GM12878 (cell line): Measurements from ENCODE around the gene CARS2. TPM values are rescaled to one million over a fixed set of nuclear protein-coding genes. Genes with fewer than 3 reads are reported as not detected.

Experiments
- BCL3 ChIP-seq: IDR thresholded peaks from 2 replicates; pipeline ENCODE4 v1.6.1; 2011; ENCODE audit warnings: borderline replicate concordance, low read depth, mild to moderate bottlenecking, moderate library complexity, low read length; ENCODE audit not compliant: insufficient read depth, poor library complexity, severe bottlenecking
- FOXM1 ChIP-seq: IDR thresholded peaks from 2 replicates; pipeline ENCODE4 v1.6.1; 2012; ENCODE audit warnings: low read depth, mild to moderate bottlenecking, inconsistent platforms, low read length, moderate library complexity
- IKZF2 ChIP-seq, 2 experiments: fragments of 450-650 bp; IDR thresholded peaks; 2 replicates each; pipeline ENCODE4 v1.6.1; 2017; ENCODE audit warnings: mild to moderate bottlenecking in 2 of 2, moderate library complexity in 2 of 2
- IRF3 ChIP-seq: fragments of 450-650 bp; IDR thresholded peaks from 2 replicates; pipeline ENCODE4 v1.6.1; 2014; ENCODE audit warnings: mild to moderate bottlenecking
- KDM1A ChIP-seq: fragments of 200-600 bp; sonication (generic); IDR thresholded peaks from 2 replicates; pipeline ENCODE4 v1.6.1; 2016; ENCODE audit warnings: borderline replicate concordance
- MEF2A ChIP-seq: IDR thresholded peaks from 2 replicates; pipeline ENCODE4 v1.6.1; 2011; ENCODE audit warnings: low read depth, mild to moderate bottlenecking, low read length, moderate library complexity; ENCODE audit not compliant: insufficient read depth
- PAX5 ChIP-seq: IDR thresholded peaks from 2 replicates; pipeline ENCODE4 v1.6.1; 2011; ENCODE audit warnings: low read depth, low read length, borderline replicate concordance
- RB1 ChIP-seq: fragments of 450-650 bp; formaldehyde crosslinking; IDR thresholded peaks from 2 replicates; pipeline ENCODE4 v1.6.1; 2017; ENCODE audit warnings: mild to moderate bottlenecking, borderline replicate concordance
- REST ChIP-seq: IDR thresholded peaks from 2 replicates; pipeline ENCODE4 v1.6.1; 2012; ENCODE audit warnings: mild to moderate bottlenecking, low read depth, low read length
- RUNX3 ChIP-seq: IDR thresholded peaks from 2 replicates; pipeline ENCODE4 v1.6.1; 2012; ENCODE audit warnings: low read length, inconsistent platforms
- SKIL ChIP-seq: fragments of 450-650 bp; IDR thresholded peaks from 2 replicates; pipeline ENCODE4 v1.6.1; 2017; ENCODE audit warnings: mild to moderate bottlenecking, low read depth, inconsistent platforms; ENCODE audit not compliant: poor library complexity, severe bottlenecking
- SUZ12 ChIP-seq: fragments of 200-600 bp; sonication (generic); IDR thresholded peaks from one replicate; pipeline ENCODE4 v1.6.1; 2018; ENCODE audit warnings: antibody characterized with exemption, mild to moderate bottlenecking; ENCODE audit not compliant: unreplicated experiment
- TBL1XR1 ChIP-seq: IDR thresholded peaks from 2 replicates; pipeline ENCODE4 v1.6.1; 2012; ENCODE audit warnings: low read depth, low read length, improper control_type of control experiment
- TCF3 ChIP-seq: IDR thresholded peaks from 2 replicates; pipeline ENCODE4 v1.6.1; 2012; ENCODE audit warnings: low read depth, mild to moderate bottlenecking, low read length, borderline replicate concordance; ENCODE audit not compliant: insufficient read depth
- ZBTB40 ChIP-seq: fragments of 450-650 bp; IDR thresholded peaks from 2 replicates; pipeline ENCODE4 v1.6.1; 2016; ENCODE audit warnings: mild to moderate bottlenecking, moderate library complexity, borderline replicate concordance
- polyA plus RNA-seq, 11 experiments: library from polyadenylated mRNA; depleted of rRNA in 4 of 11; unstranded in 6 of 11; stranded (reverse) in 5 of 11; fragments of >200 nt; fragmentation: Nextera tagmentation in 4 of 11; fragmentation: Illumina TruSeq in 1 of 11; extraction: Ambion mirVana in 4 of 11; extraction: Trizol in 1 of 11; gene quantifications; 1 replicate in 1 of 11; 2 replicates in 10 of 11; pipeline versions ENCODE4 v1.2.1 to v1.2.3, GENCODE V29; 2011 to 2016; ENCODE audit warnings: inconsistent platforms in 2 of 11, missing spikeins in 2 of 11, low read depth in 1 of 11
- total RNA-seq, 4 experiments: library from RNA; depleted of rRNA in 3 of 4; stranded (reverse); fragments of >200 nt in 3 of 4; fragmentation: Illumina TruSeq in 1 of 4; extraction: Trizol in 1 of 4; gene quantifications; 2 replicates each; pipeline versions ENCODE4 v1.2.1 to v1.2.3, GENCODE V29; 2013 to 2021

Gene CARS2
- total and polyA plus RNA-seq, 10 of the 15 experiments (the other 5 are each of a cell fraction or from before 2014, with no cell fraction given): 4.2 to 101 (median 61.5) TPM

- peak; percentile 64; the same call in 1 of the 2 replicates for TF ChIP-seq PAX5
- no peak for TF ChIP-seq RB1
- 0 out of 2 replicates have a peak, but pooled peaks have one; percentile 12 for TF ChIP-seq TCF3
- no peak for TF ChIP-seq BCL3
- TF ChIP-seq RUNX3: peak; percentile 10; the same call in 1 of the 2 replicates
- peak in 1 of 2 experiments; percentile 19; a peak in 1 of 4 replicates for TF ChIP-seq IKZF2 (IDR thresholded peaks at IDR 0.05)
- no peak for TF ChIP-seq SKIL
- TF ChIP-seq ZBTB40: no peak
- TF ChIP-seq REST: no peak
- TF ChIP-seq KDM1A: no peak
- peak; percentile 36; the same call in 1 of the 2 replicates for TF ChIP-seq TBL1XR1
- TF ChIP-seq SUZ12: no peak
- no peak for TF ChIP-seq IRF3
- no peak for TF ChIP-seq FOXM1
- no peak for TF ChIP-seq MEF2A
Observed at GRCh38 chr13:110616103-110617101, 89.5 kb downstream of the CARS2 start (continued).
